DOHH2 (cell line): Measurements from ENCODE around the gene DOCK1.

ENCODE experiments used
- CTCF ChIP-seq: fragments of 200-600 bp; sonication (generic); IDR thresholded peaks from one replicate; pipeline ENCODE4 v1.5.1; 2014; ENCODE audit warnings: antibody characterized with exemption, mild to moderate bottlenecking, low read depth, low read length; ENCODE audit not compliant: poor library complexity, severe bottlenecking
- EZH2phosphoT487 ChIP-seq: fragments of 200-600 bp; sonication (generic); IDR thresholded peaks from 2 replicates; pipeline ENCODE4 v1.6.1; 2017; ENCODE audit warnings: borderline replicate concordance, mild to moderate bottlenecking, antibody characterized with exemption, low read length, moderate library complexity, mixed read lengths

- TF ChIP-seq CTCF = no peak
- TF ChIP-seq EZH2phosphoT487 = no peak
Measured at GRCh38 chr10:127262606-127263005, 357.4 kb downstream of the DOCK1 start.
